Mucosa of descending colon (tissue), 3 donors: ENCODE measurements around the gene SHROOM2. TPM values are rescaled to one million over a fixed set of nuclear protein-coding genes. Genes with fewer than 3 reads are reported as not detected.

Experiments
- ATAC-seq: fragments of 200-7000 bp; cut with Tn5 transposase; one replicate; pipeline ENCODE4 v1.9.1; 2020; ENCODE audit warnings: mild to moderate bottlenecking, moderate library complexity
- DNase-seq, 3 donors: peaks; one replicate each; pipeline ENCODE4 v3.0.0-alpha.2; 2020
- H3K36me3 ChIP-seq: fragments of 200-600 bp; one replicate; pipeline ENCODE4 v1.8.0; 2021; ENCODE audit warnings: low read depth, mild to moderate bottlenecking
- H3K4me1 ChIP-seq: fragments of 200-600 bp; one replicate; pipeline ENCODE4 v1.8.0; 2021; ENCODE audit warnings: low read depth, mild to moderate bottlenecking
- H3K4me3 ChIP-seq: fragments of 200-600 bp; one replicate; pipeline ENCODE4 v1.8.0; 2021; ENCODE audit warnings: mild to moderate bottlenecking
- H3K9me3 ChIP-seq: fragments of 200-600 bp; one replicate; pipeline ENCODE4 v1.8.0; 2021; ENCODE audit warnings: mild to moderate bottlenecking
- intact Hi-C, 2 donors: fragments of 100-400 bp; cut with DNase I in 1 of 2; cut with micrococcal nuclease in 1 of 2; formaldehyde crosslinking; loops; one replicate each; pipeline versions ENCODE4 v1.11.0 to v1.11.1; 2022; cut with DNase I, micrococcal nuclease
- total RNA-seq, 3 donors: library from RNA; stranded (reverse); fragmentation: NEBNext Ultra II Directional in 2 of 3; extraction: Animal tissue kit (Norgen Biotek cat#: 25700) in 2 of 3; gene quantifications; one replicate each; pipeline versions ENCODE4 v1.2.1 to v1.2.4, GENCODE V29; 2021 to 2023
- TF ChIP-seq, protein P1 (sequence below): fragments of 200-600 bp; IDR thresholded peaks from one replicate; pipeline ENCODE4 v1.8.0; 2022; ENCODE audit warnings: antibody characterized with exemption, mild to moderate bottlenecking
- donor health status: DM: no; HTN: no; CAD: no; lungs with moderate emphysema.
- donor health status: DM: no; HTN: no; CAD: no.
- donor health status: DM: no; HTN: yes; CAD: no.

The SHROOM2 gene
- total RNA-seq, 3 donors from 2014 or later, result 1.2 to 11.5 (median 5.1) TPM

DNA sequence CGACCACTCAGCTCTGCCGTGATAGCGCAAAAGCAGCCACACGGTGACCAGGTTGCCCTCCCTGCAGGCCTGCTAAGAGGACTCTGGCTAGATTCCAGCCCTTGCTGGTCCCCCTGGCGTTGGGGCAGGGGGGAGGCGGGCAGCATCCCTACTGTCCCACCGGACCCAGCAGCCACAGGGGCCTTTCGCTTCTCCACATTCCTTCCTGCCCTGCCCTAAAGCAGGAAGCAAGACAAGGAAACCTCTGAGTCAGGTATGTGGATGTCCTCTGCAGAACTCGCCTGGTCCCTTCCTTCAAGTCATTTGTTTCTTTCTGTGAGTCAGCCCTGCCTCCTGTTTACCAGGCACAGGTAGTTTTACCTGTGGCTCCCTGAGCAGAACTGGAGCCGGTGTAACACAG is 120.7 kb downstream of the SHROOM2 start:
- Histone ChIP-seq H3K36me3 (no peaks in the 10 kb centered on the region), H3K4me3 (no peak overlapping the region), H3K9me3 (no peaks in the 10 kb centered on the region), H3K4me1 (no peaks in the 10 kb centered on the region)
- no peak for DNase-seq
- TF ChIP-seq, protein P1, sequence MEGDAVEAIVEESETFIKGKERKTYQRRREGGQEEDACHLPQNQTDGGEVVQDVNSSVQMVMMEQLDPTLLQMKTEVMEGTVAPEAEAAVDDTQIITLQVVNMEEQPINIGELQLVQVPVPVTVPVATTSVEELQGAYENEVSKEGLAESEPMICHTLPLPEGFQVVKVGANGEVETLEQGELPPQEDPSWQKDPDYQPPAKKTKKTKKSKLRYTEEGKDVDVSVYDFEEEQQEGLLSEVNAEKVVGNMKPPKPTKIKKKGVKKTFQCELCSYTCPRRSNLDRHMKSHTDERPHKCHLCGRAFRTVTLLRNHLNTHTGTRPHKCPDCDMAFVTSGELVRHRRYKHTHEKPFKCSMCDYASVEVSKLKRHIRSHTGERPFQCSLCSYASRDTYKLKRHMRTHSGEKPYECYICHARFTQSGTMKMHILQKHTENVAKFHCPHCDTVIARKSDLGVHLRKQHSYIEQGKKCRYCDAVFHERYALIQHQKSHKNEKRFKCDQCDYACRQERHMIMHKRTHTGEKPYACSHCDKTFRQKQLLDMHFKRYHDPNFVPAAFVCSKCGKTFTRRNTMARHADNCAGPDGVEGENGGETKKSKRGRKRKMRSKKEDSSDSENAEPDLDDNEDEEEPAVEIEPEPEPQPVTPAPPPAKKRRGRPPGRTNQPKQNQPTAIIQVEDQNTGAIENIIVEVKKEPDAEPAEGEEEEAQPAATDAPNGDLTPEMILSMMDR, result no peak
- intact Hi-C loops, result no loop called here
- ATAC-seq, result no peak

GRCh38 chrX:9907645-9908387 is 121.6 kb downstream of the SHROOM2 start:
- intact Hi-C loops, result no loop called here
- TF ChIP-seq, protein P1, result no peak
- H3K9me3 ChIP-seq, result no peaks in the 10 kb centered on the region
- no peaks in the 10 kb centered on the region for H3K36me3 ChIP-seq
- DNase-seq, result no peak
- H3K4me1 ChIP-seq, result no peaks in the 10 kb centered on the region
- H3K4me3 ChIP-seq, result no peak overlapping the region
- ATAC-seq, result no peak

DNA sequence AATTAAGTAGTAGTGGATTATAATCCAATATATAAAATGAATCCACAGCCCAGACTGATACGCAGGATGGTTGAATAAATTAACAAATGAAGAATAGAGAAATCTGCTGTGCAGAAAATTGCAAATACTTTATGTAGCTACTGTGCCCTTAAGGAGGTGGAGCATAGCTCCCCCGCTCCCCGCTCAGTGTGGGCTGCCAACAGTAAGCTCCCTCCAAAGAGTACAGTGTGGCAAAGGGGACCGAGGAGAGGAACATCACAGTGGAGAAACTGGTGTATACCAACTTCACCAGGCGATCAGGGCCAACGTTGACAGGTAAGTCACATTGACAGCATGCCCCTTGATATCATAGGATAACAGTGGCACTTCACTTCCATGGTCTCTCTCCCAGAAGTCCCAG is 123.0 kb downstream of the SHROOM2 start:
- no peaks in the 10 kb centered on the region for H3K4me1 ChIP-seq
- intact Hi-C loops, result no loop called here
- no peak overlapping the region for H3K4me3 ChIP-seq
- ATAC-seq (no peak), DNase-seq (no peak)
- no peaks in the 10 kb centered on the region for H3K36me3 ChIP-seq
- TF ChIP-seq, protein P1, result no peak
- no peaks in the 10 kb centered on the region for H3K9me3 ChIP-seq

DNA sequence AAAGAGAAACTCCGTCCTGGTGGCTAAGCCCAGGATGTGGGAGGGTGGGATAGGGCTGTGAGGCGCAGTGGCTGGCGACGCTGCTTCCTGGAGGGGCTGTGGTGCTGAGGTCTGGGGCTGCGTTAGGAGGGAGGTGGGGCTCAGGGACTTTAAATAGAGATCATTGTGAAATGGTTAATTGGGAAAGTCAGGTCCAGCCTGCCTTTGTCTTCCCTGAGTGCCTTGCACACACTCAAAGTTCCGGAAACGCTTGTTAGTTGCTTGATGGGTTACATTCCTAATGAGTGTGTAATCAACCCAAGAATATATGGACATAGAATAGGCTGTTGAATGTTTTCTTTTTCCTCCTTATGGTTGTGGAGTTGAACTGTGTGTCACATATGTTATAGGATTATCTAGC is 125.3 kb downstream of the SHROOM2 start:
- Histone ChIP-seq H3K9me3 (no peaks in the 10 kb centered on the region), H3K4me1 (no peaks in the 10 kb centered on the region), H3K4me3 (no peak overlapping the region), H3K36me3 (no peaks in the 10 kb centered on the region)
- DNase-seq, result no peak
- TF ChIP-seq, protein P1, result no peak
- ATAC-seq, result no peak
- intact Hi-C loops, result no loop called here

DNA sequence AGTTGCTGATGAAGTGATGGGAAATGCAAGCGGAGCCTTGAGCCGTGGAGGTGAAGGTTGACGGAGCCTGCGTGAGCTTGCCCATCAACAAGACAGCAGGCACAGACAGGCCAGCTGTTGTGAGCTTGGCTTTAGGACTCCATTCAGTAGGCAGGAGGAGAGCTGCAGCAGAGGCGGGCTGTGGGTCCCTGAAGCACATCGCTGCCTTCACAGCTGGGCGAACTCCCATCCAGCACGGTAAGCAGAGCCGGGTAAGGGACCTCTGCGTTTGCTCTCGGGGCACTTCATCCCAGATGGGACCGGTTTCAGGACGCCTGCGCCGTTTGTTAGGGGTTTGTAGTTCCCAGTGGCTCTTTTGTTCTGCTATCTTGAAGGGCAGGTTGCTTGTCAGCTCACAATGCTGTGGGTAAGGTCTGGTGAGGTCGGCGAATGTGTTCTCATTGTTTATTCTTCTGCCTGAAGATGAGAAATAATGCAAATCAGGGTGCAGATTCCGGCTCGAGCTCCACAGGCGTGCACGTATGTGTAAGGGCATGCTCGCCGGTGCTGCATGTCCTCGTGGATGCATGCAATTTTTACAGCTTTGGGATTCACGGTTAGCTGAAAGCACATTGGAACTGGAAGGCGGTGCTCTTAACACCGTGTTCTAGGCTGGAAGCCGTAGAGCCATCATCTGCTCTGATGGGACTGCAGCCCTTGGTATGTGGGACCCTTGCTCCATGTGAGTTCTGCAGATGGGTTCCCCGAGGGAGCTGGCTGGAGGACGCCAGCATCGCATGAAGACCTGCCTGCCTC is 126.3 kb downstream of the SHROOM2 start:
- no peak for ATAC-seq
- no peak for DNase-seq
- intact Hi-C loops, result no loop called here

More for the DNA sequence above, 126.3 kb downstream of the SHROOM2 start:
- Histone ChIP-seq H3K4me1 (no peaks in the 10 kb centered on the region), H3K4me3 (no peak overlapping the region), H3K36me3 (no peaks in the 10 kb centered on the region), H3K9me3 (no peaks in the 10 kb centered on the region)
- TF ChIP-seq, protein P1, result no peak
